ENCODE data around the gene FOSB. TPM values are rescaled to one million over a fixed set of nuclear protein-coding genes. Genes with fewer than 3 reads are reported as not detected.
A peak's percentile ranks its signal among the peaks of the same experiment; 100 is the strongest.

FOSB gene
- polyA plus RNA-seq, 2 of the 4 experiments (the other 2 are of a cell fraction): 0.57 to 48.8 TPM

GRCh38 chr19:45502111-45502510, 34.3 kb downstream of the FOSB start:
- peaks cover 21% of the 10 kb centered on the region for H3K4me1 ChIP-seq
- WGBS (ENCODE audit: missing lambda C conversion rate): 71% methylated on average over 5 of the region's 5 CpGs
- POLR2A ChIA-PET: no interaction called here
- H3K27ac ChIP-seq: no peak overlapping the region
- no peak overlapping the region for H3K4me2 ChIP-seq
- TF ChIP-seq RNF2 (IDR thresholded peaks at IDR 0.05; ENCODE audit: borderline replicate concordance, low read depth): no peak
- TF ChIP-seq RCOR1 (IDR thresholded peaks at IDR 0.05; ENCODE audit: low read depth, low read length): no peak
- TF ChIP-seq MAFK (IDR thresholded peaks at IDR 0.05; ENCODE audit: partially characterized antibody): no peak
- TF ChIP-seq BHLHE40 (IDR thresholded peaks at IDR 0.05; ENCODE audit: low read depth, low read length): no peak
- TF ChIP-seq JUNB (IDR thresholded peaks at IDR 0.05): no peak
- TF ChIP-seq HOXB13 (CRISPR knock-in tag; IDR thresholded peaks at IDR 0.05; ENCODE audit: low read depth): no peak
- CTCF ChIA-PET: interaction anchor here (1.0 to 1.1 kb wide), 2 partner anchors 16 to 62 kb away, joined by 5 read pairs; no protein-coding TSS in a partner anchor
- FAIRE-seq: no peak
- no peak for DNase-seq (ENCODE audit: low read depth in 1 of 2, low spot score in 1 of 2)
- no peak for ATAC-seq
- no peaks in the 10 kb centered on the region for H3K9me3 ChIP-seq
- no peak overlapping the region for H3K4me3 ChIP-seq

GRCh38 chr19:45503909-45504308, 36.1 kb downstream of the FOSB start:
- ChIA-PET POLR2A (no interaction called here), CTCF (interaction anchor here (0.6 to 3.1 kb wide), 8 partner anchors 10 to 138 kb away, joined by 3 to 42 read pairs (median 16); no protein-coding TSS in a partner anchor)
- peaks cover 16% of the 10 kb centered on the region for H3K4me1 ChIP-seq
- no peak overlapping the region for H3K27ac ChIP-seq
- DNase-seq (ENCODE audit: low read depth in 1 of 2, low spot score in 1 of 2) (no peak), ATAC-seq (no peak), FAIRE-seq (no peak)
- no peak overlapping the region for H3K4me2 ChIP-seq
- TF ChIP-seq, protein P1, sequence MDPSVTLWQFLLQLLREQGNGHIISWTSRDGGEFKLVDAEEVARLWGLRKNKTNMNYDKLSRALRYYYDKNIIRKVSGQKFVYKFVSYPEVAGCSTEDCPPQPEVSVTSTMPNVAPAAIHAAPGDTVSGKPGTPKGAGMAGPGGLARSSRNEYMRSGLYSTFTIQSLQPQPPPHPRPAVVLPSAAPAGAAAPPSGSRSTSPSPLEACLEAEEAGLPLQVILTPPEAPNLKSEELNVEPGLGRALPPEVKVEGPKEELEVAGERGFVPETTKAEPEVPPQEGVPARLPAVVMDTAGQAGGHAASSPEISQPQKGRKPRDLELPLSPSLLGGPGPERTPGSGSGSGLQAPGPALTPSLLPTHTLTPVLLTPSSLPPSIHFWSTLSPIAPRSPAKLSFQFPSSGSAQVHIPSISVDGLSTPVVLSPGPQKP (IDR thresholded peaks at IDR 0.05; ENCODE audit: low read depth, low read length): no peak
- TF ChIP-seq EHF (CRISPR knock-in tag; IDR thresholded peaks at IDR 0.05): no peak
- peak in 1 of 2 experiments; percentile 22; a peak in 1 of 4 replicates for TF ChIP-seq CEBPB (IDR thresholded peaks at IDR 0.05)
- no peak for TF ChIP-seq KDM5A (IDR thresholded peaks at IDR 0.05)
- no peak overlapping the region for H3K4me3 ChIP-seq
- WGBS (ENCODE audit: missing lambda C conversion rate): 86% methylated on average over 9 of the region's 9 CpGs
- no peaks in the 10 kb centered on the region for H3K9me3 ChIP-seq

DNA sequence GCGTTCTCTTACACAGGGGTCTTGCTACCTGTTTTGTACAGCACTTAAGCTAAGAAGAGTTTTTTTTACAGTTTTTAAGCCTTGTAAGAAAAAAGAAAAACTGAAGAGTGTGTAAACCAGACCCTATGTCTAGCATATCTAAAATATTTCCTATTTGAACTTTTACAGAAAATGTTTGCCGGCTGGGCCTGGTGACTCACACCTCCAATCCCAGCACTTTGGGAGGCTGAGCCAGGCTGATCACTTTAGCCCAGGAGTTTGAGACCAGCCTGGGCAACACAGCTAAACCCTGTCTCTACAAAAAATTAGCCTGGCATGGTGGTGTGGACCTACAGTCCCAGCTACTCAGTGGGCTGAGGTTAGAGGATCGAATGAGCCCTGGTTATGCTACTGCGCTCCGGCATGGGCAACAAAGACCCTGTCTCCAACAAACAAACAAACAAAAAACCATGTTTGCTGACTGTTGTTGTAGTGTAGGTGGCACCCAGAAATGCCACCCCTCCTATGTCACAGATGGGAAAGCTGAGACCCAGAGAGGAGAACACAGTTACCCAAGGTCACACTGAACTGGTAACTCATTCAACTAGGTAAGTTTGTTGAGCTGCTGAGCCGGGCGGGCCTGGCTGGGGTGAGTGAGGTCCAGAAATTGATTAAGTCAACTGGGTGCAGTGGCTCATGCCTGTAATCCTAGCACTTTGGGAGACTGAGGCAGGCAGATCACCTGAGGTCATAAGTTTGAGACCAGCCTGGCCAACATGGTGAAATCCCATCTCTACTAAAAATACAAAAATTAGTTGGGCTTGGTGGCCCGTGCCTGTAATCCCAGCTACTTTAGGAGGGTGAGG, 37.6 kb downstream of the FOSB start:
- peak overlapping the region; percentile 99 for H3K4me2 ChIP-seq
- no peak for TF ChIP-seq EP300 (IDR thresholded peaks at IDR 0.05)
- no peak for TF ChIP-seq CBX8 (IDR thresholded peaks at IDR 0.05)
- TF ChIP-seq FOSL2 (IDR thresholded peaks at IDR 0.05): no peak
- peak; percentile 68 for TF ChIP-seq FOSL2 (CRISPR knock-in tag; IDR thresholded peaks at IDR 0.05)
- no peak for TF ChIP-seq SMC3 (IDR thresholded peaks at IDR 0.05)
- TF ChIP-seq ZFP36 (IDR thresholded peaks at IDR 0.05; ENCODE audit: borderline replicate concordance, partially characterized antibody): no peak
- TF ChIP-seq MAZ (IDR thresholded peaks at IDR 0.05; ENCODE audit: borderline replicate concordance, low read depth, low read length): no peak
- TF ChIP-seq, protein P2, sequence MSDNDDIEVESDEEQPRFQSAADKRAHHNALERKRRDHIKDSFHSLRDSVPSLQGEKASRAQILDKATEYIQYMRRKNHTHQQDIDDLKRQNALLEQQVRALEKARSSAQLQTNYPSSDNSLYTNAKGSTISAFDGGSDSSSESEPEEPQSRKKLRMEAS (IDR thresholded peaks at IDR 0.05): no peak
- no peak for TF ChIP-seq HOXB5 (CRISPR knock-in tag; IDR thresholded peaks at IDR 0.05)
- TF ChIP-seq JUN (IDR thresholded peaks at IDR 0.05): no peak
- CTCF ChIA-PET: interaction anchor here (0.6 to 3.1 kb wide), 24 partner anchors 8 to 232 kb away, joined by 3 to 42 read pairs (median 4); partner anchors contain the start of gene PPM1N
- peaks cover 25% of the 10 kb centered on the region for H3K4me1 ChIP-seq
- FAIRE-seq (no peak), DNase-seq (ENCODE audit: low read depth in 1 of 2, low spot score in 1 of 2) (no peak), ATAC-seq (no peak)
- H3K27ac ChIP-seq: peak overlapping the region; percentile 99
- no peaks in the 10 kb centered on the region for H3K9me3 ChIP-seq
- 80% methylated on average over 8 of the region's 8 CpGs for WGBS (ENCODE audit: missing lambda C conversion rate)
- no peak overlapping the region; the same call in 2 of the 3 replicates for H3K4me3 ChIP-seq
- POLR2A ChIA-PET: interaction anchor here (0.6 to 0.9 kb wide), 2 partner anchors 8 to 28 kb away, joined by 3 to 5 read pairs; partner anchors contain the start of gene RTN2

- Histone ChIP-seq H3K4me3 (peak overlapping the region; percentile 70), H3K4me2 (peak overlapping the region; percentile 99), H3K27ac (peak overlapping the region; percentile 99), H3K9me3 (no peaks in the 10 kb centered on the region), H3K4me1 (peaks cover 28% of the 10 kb centered on the region)
- DNase-seq (ENCODE audit: low read depth in 1 of 2, low spot score in 1 of 2): no peak
- no peak for FAIRE-seq
- ATAC-seq: no peak
- 58% methylated on average over 5 of the region's 5 CpGs for WGBS (ENCODE audit: missing lambda C conversion rate)
- ChIA-PET POLR2A (interaction anchor here (0.6 to 0.9 kb wide), 2 partner anchors 9 to 29 kb away, joined by 3 to 5 read pairs; partner anchors contain the start of gene RTN2), CTCF (interaction anchor here (0.6 to 3.1 kb wide), 20 partner anchors 8 to 155 kb away, joined by 3 to 42 read pairs (median 6); partner anchors contain the start of gene PPM1N)
- TF ChIP-seq MYC (IDR thresholded peaks at IDR 0.05; ENCODE audit: borderline replicate concordance, low read length) (no peak), CHD4 (IDR thresholded peaks at IDR 0.05; ENCODE audit: borderline replicate concordance) (no peak), EP300 (IDR thresholded peaks at IDR 0.05) (no peak), NR3C1 (IDR thresholded peaks at IDR 0.05) (no peak), MAZ (IDR thresholded peaks at IDR 0.05; ENCODE audit: borderline replicate concordance, low read depth, low read length) (no peak), HDAC2 (IDR thresholded peaks at IDR 0.05) (no peak), EHMT2 (IDR thresholded peaks at IDR 0.05; ENCODE audit: low read depth) (no peak), HOXB5 (CRISPR knock-in tag; IDR thresholded peaks at IDR 0.05) (no peak), FOSB (CRISPR knock-in tag; IDR thresholded peaks at IDR 0.05) (no peak), BHLHE40 (IDR thresholded peaks at IDR 0.05; ENCODE audit: low read depth, low read length) (no peak), FOSL2 (IDR thresholded peaks at IDR 0.05) (no peak), FOSL2 (CRISPR knock-in tag; IDR thresholded peaks at IDR 0.05) (no peak)
- TF ChIP-seq, protein P3, sequence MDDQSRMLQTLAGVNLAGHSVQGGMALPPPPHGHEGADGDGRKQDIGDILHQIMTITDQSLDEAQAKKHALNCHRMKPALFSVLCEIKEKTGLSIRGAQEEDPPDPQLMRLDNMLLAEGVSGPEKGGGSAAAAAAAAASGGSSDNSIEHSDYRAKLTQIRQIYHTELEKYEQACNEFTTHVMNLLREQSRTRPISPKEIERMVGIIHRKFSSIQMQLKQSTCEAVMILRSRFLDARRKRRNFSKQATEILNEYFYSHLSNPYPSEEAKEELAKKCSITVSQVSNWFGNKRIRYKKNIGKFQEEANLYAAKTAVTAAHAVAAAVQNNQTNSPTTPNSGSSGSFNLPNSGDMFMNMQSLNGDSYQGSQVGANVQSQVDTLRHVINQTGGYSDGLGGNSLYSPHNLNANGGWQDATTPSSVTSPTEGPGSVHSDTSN (IDR thresholded peaks at IDR 0.05): no peak
- TF ChIP-seq, protein P4, sequence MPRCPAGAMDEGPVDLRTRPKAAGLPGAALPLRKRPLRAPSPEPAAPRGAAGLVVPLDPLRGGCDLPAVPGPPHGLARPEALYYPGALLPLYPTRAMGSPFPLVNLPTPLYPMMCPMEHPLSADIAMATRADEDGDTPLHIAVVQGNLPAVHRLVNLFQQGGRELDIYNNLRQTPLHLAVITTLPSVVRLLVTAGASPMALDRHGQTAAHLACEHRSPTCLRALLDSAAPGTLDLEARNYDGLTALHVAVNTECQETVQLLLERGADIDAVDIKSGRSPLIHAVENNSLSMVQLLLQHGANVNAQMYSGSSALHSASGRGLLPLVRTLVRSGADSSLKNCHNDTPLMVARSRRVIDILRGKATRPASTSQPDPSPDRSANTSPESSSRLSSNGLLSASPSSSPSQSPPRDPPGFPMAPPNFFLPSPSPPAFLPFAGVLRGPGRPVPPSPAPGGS (IDR thresholded peaks at IDR 0.05): no peak
These were observed 38.1 kb downstream of the FOSB start for GRCh38 chr19:45505996-45506245.
